ENCODE results near the gene ADAP2.
"Not testable (repeated sequence)": the region's sequence is repeated elsewhere in the genome, so short reads cannot be mapped to it uniquely, and the experiment has no call there.

Gene ADAP2

DNA sequence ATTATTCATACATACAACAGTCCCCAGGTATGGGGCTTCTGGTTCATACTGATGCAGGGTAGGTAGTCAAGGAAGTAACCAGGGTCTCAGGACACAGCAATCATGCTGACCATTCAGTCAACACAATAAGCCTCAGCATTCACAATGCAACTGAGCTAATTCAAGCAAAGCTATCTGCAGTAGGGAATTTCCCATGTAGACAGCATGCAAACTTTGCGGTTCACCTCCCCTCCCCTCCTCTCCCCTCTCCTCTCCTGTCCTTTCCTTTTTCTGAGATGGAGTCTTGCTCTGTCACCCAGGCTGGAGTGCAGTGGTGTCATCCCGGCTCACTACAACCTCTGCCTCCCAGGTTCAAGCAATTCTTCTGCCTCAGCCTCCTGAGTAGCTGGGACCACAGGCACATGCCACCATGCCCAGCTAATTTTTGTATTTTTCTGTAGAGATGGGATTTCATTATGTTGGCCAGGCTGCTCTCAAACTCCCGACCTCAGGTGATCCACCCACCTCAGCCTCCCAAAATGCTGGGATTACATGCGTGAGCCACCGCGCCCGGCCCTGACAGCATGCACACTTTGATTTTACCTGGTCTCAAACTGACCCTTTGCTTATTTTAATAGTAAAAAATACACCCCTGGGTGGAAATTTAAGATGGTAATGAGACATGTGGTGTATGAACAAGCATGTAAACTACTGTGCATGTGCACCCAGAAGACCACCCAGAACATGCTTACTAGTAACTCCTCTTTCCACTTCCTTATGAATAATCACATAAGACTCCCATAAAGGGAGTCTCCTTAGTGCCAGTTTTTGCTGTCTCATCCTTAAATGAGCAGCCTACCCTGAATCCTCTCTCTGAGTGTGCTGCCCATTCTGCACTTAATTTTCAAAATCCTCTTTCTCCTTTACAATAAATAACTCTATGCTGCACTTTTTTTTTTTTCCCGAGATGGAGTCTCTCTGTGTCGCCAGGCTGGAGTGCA is 39.8 kb downstream of the ADAP2 start:
- TF ChIP-seq, protein P1, sequence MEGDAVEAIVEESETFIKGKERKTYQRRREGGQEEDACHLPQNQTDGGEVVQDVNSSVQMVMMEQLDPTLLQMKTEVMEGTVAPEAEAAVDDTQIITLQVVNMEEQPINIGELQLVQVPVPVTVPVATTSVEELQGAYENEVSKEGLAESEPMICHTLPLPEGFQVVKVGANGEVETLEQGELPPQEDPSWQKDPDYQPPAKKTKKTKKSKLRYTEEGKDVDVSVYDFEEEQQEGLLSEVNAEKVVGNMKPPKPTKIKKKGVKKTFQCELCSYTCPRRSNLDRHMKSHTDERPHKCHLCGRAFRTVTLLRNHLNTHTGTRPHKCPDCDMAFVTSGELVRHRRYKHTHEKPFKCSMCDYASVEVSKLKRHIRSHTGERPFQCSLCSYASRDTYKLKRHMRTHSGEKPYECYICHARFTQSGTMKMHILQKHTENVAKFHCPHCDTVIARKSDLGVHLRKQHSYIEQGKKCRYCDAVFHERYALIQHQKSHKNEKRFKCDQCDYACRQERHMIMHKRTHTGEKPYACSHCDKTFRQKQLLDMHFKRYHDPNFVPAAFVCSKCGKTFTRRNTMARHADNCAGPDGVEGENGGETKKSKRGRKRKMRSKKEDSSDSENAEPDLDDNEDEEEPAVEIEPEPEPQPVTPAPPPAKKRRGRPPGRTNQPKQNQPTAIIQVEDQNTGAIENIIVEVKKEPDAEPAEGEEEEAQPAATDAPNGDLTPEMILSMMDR (IDR thresholded peaks at IDR 0.05; ENCODE audit: control insufficient read depth, extremely low read depth, insufficient read depth): no peak
- H3K4me3 ChIP-seq (ENCODE audit: low read depth, low read length): no peak overlapping the region
- no peak for DNase-seq (ENCODE audit: low read depth)

DNA sequence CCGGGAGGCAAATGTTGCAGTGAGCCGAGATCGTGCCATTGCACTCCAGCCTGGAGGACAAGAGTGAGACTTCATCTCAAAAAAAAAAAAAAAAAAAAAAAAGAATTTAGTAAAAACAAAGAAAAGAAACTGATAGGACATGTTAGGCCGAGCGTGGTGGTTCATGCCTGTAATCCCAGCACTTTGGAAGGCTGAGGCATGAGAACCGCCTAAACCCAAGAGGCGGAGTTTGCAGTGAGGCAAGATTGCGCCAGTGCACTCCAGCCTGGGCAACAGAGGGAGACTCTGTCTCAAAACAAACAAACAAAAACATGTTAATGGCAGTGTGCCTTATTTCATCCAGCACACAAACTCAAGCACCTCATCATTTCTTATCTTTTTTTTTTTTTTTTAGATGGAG is 42.6 kb downstream of the ADAP2 start:
- not testable (repeated sequence) for DNase-seq (ENCODE audit: low read depth); H3K4me3 ChIP-seq (ENCODE audit: low read depth, low read length)

DNA sequence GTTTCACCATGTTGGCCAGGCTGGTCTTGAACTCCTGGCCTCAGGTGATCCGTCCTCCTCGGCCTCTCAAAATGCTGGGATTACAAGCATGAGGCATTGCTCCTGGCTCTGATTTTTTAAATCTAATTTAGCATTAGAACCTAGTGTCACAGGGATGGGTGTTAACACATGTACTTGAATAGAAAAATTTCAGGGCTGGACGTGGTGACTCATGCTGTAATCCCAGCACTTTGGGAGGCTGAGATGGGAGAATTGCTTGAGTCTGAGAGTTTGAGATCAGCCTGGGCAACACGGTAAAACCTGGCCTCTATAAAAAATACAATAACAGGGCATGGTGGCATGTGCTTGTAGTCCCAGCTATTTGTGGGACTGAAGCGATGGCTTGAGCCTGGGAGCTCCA is 43.1 kb downstream of the ADAP2 start:
- no peak overlapping the region for H3K4me3 ChIP-seq (ENCODE audit: low read depth, low read length)
- DNase-seq (ENCODE audit: low read depth): no peak
- TF ChIP-seq, protein P1 (IDR thresholded peaks at IDR 0.05; ENCODE audit: control insufficient read depth, extremely low read depth, insufficient read depth): no peak

DNA sequence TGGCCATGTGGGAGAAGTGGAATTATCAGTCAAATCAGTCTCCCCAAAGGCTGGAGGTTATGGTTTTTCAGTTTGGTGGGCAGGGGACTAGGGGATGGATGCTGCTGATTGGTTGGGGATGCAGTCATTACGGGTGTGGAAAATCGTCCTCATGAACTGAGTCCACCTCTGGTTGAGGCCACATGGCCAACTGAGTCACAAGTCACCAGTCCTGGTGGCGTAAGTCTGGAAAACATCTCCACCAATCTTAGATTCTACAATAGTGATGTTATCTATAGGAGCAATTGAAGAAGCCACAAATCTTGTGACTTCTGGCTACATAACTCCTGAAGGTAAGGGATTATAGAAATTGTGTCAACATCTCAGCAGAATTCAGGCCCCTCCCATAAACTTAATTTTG is 43.9 kb downstream of the ADAP2 start:
- H3K4me3 ChIP-seq (ENCODE audit: low read depth, low read length): no peak overlapping the region
- TF ChIP-seq, protein P1 (IDR thresholded peaks at IDR 0.05; ENCODE audit: control insufficient read depth, extremely low read depth, insufficient read depth): no peak
- no peak for DNase-seq (ENCODE audit: low read depth)

DNA sequence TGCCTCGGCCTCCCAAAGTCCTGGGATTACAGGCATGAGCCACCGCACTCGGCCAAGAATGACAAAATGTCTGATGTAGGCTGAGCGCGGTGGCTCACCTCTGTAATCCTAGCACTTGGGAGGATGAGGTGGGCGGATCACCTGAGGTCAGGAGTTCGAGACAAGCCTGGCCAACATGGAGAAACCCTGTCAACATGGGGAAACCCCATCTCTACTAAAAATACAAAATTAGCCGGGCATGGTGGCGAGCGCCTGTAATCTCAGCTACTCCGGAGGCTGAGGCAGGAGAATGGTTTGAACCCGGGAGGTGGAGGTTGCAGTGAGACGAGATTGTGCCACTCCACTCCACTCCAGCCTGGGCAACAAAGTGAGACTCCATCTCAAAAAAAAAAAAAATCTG is 46.2 kb downstream of the ADAP2 start:
- not testable (repeated sequence) for H3K4me3 ChIP-seq (ENCODE audit: low read depth, low read length); DNase-seq (ENCODE audit: low read depth)

DNA sequence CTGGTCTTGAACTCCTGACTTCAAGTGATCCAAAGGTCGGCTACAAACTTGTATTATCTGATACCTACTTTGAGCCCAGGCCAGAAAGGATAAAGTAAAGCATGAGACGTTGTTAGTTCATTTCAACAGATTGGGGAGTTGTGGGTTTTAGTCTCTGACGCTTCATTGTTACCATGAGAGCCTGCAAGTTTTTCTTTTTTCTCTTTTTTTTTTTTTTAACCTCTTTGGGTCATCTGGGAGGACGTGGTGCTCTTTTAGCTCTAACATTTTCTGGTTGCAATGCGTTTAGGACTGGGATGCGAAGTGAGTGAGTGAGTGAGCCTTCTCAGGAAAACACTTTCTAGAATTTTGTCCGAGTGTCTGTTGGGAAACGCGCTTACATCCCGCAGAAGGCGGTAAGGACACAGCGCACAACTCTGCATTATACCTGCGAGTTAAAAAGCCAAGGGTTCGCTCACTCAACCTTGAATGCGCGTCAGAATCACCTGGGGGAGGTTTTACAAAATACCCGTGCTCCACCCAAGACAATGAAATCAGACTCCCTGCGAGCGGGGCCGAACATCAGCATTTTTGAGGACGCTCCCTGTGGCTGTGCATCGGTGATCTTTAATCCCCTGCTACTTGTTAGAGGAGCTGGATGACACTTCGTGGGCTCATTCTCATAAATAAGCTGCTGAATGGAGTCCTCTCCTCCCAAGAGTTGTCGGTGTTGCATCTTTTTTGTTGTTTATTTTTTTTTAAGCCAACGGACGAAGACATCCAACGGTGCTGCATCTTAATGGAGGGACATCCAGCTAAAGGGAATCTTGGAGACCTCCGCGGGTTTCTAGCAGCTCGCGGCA is 48.5 kb downstream of the ADAP2 start:
- TF ChIP-seq, protein P1 (IDR thresholded peaks at IDR 0.05; ENCODE audit: control insufficient read depth, extremely low read depth, insufficient read depth): no peak
- peak overlapping the region; percentile 74 for H3K4me3 ChIP-seq (ENCODE audit: low read depth, low read length)
- DNase-seq (ENCODE audit: low read depth): no peak

DNA sequence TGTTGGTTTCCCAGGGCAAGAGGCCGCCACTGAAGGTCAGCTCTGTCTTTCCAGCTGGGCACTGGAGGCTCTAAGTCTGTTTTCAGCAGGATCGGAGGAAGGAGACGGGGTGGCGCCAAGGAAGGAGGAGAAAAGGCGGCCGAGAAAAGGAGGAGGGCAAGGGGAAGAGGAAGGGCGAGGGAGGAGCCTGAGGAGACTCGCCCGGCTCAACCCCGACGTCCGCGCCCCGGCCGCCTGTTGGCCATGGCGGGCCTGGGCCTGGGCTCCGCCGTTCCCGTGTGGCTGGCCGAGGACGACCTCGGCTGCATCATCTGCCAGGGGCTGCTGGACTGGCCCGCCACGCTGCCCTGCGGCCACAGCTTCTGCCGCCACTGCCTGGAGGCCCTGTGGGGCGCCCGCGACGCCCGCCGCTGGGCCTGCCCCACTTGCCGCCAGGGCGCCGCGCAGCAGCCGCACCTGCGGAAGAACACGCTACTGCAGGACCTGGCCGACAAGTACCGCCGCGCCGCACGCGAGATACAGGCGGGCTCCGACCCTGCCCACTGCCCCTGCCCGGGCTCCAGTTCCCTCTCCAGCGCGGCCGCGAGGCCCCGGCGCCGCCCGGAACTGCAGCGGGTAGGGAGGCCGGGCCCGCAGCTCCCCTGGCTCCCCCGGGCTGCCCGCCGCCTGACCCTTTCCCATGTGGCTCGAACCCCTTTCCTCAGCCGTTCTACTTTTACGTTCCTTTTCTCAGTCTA is 49.3 kb downstream of the ADAP2 start, which contains the start of gene RNF135:
Gene RNF135 (plus strand): TSS at position 209 of the 737 bp plus-strand sequence. CDS start 35 bp downstream, at position 244.
- TF ChIP-seq, protein P1 (IDR thresholded peaks at IDR 0.05; ENCODE audit: control insufficient read depth, extremely low read depth, insufficient read depth): no peak
- H3K4me3 ChIP-seq (ENCODE audit: low read depth, low read length): peak within 1 kb of the TSS; percentile 74
- DNase-seq (ENCODE audit: low read depth): peak; percentile 78
